Right ventricle myocardium superior (tissue), 1 donor: ENCODE data around the gene CD28. TPM values are rescaled to one million over a fixed set of nuclear protein-coding genes. Genes with fewer than 3 reads are reported as not detected.

ENCODE experiments used
- ATAC-seq: fragments of 200-7000 bp; cut with Tn5 transposase; one replicate; pipeline ENCODE4 v1.9.1; 2020; ENCODE audit warnings: mild to moderate bottlenecking; ENCODE audit not compliant: poor library complexity
- DNase-seq: peaks from one replicate; pipeline ENCODE4 v3.0.0-alpha.2; 2020
- intact Hi-C: fragments of 100-400 bp; cut with DNase I; formaldehyde crosslinking; loops from one replicate; pipeline ENCODE4 v1.11.2; 2022
- total RNA-seq: library from RNA; stranded (reverse); fragmentation: NEBNext Ultra II Directional; extraction: Animal tissue kit (Norgen Biotek cat#: 25700); gene quantifications from one replicate; pipeline ENCODE4 v1.2.1, GENCODE V29; 2021
- donor health status: DM: no; HTN: yes; CAD: no; lungs with severe emphysema.

The CD28 gene
- total RNA-seq, 1 donor from 2014 or later: 0.75 TPM

- ATAC-seq: no peak
- intact Hi-C loops: no loop called here
Observed at GRCh38 chr2:203708846-203709396, 2.5 kb downstream of the CD28 start.

GRCh38 chr2:203709416-203710040 lies 3.1 kb downstream of the CD28 start:
- DNase-seq: no peak
- ATAC-seq: no peak
- intact Hi-C loops: no loop called here

More at GRCh38 chr2:203708846-203709396, 2.5 kb downstream of the CD28 start:
- DNase-seq: no peak

GRCh38 chr2:203710226-203710625 lies 3.8 kb downstream of the CD28 start:
- intact Hi-C loops: no loop called here
- ATAC-seq: no peak
- DNase-seq: no peak

- no peak for ATAC-seq
- intact Hi-C loops: no loop called here
- no peak for DNase-seq
Observed at GRCh38 chr2:203710952-203711351, 4.5 kb downstream of the CD28 start.

GRCh38 chr2:203711399-203711798 lies 5.0 kb downstream of the CD28 start:
- no peak for DNase-seq
- intact Hi-C loops: no loop called here
- no peak for ATAC-seq

- no peak for ATAC-seq
- no peak for DNase-seq
- intact Hi-C loops: no loop called here
Observed at GRCh38 chr2:203713381-203713780, 6.9 kb downstream of the CD28 start.

- peak; percentile 37 for DNase-seq
- intact Hi-C loops: no loop called here
- ATAC-seq: no peak
Observed at GRCh38 chr2:203714112-203714511, 7.7 kb downstream of the CD28 start.

GRCh38 chr2:203715744-203716143 lies 9.3 kb downstream of the CD28 start:
- ATAC-seq (no peak), DNase-seq (no peak)
- intact Hi-C loops: no loop called here

GRCh38 chr2:203718087-203718486 lies 11.6 kb downstream of the CD28 start:
- intact Hi-C loops: no loop called here
- no peak for ATAC-seq

GRCh38 chr2:203719456-203720410 lies 13.3 kb downstream of the CD28 start:
- intact Hi-C loops: no loop called here
- ATAC-seq (no peak), DNase-seq (no peak)

More at GRCh38 chr2:203718087-203718486, 11.6 kb downstream of the CD28 start:
- no peak for DNase-seq

- intact Hi-C loops: no loop called here
- ATAC-seq: no peak
- no peak for DNase-seq
Observed at GRCh38 chr2:203720915-203721672, 14.7 kb downstream of the CD28 start.

GRCh38 chr2:203721781-203722300 lies 15.4 kb downstream of the CD28 start:
- no peak for DNase-seq
- intact Hi-C loops: no loop called here
- ATAC-seq: no peak

- intact Hi-C loops: no loop called here
- DNase-seq (no peak), ATAC-seq (no peak)
Observed at GRCh38 chr2:203722411-203722810, 16.0 kb downstream of the CD28 start.

- intact Hi-C loops: no loop called here
- DNase-seq (no peak), ATAC-seq (no peak)
Observed at GRCh38 chr2:203728321-203728720, 21.9 kb downstream of the CD28 start.

- ATAC-seq: no peak
- no peak for DNase-seq
- intact Hi-C loops: no loop called here
Observed at GRCh38 chr2:203730076-203730729, 23.8 kb downstream of the CD28 start.

GRCh38 chr2:203730883-203731282 lies 24.4 kb downstream of the CD28 start:
- DNase-seq (no peak), ATAC-seq (no peak)
- intact Hi-C loops: no loop called here

GRCh38 chr2:203732092-203732952 lies 25.9 kb downstream of the CD28 start:
- DNase-seq (no peak), ATAC-seq (no peak)
- intact Hi-C loops: no loop called here
